Activated naive CD4-positive, alpha-beta T cell (primary cell): ENCODE measurements around the gene ERN1.

Experiments used
- DNase-seq, 4 experiments: peaks; one replicate each; lab custom pipeline; 2025; lab: John Stamatoyannopoulos, UW

Gene ERN1

DNA sequence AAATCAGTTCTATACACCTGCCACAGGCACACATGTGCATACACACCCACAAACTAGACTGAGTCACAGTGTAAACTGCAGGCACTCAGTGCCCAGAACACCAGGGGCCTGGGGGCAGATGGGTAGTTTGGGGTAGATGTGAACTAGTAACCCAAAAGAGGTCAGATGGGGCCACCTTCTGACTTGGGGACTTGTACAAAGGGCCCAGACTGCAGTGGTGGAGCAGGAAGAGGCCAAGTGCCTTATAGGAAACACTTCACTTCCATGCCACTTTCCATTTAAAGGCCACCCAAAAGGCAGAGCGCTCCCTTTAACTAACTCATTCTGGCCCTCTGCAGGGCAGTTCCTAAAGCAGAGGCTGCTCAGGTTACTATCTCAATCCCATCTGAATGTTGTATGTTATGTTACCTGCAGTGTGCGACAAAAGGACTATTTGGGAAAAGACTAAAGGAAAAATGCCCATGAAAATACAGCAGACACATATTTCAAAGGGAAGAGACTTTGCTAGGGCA is 27.8 kb upstream of the ERN1 start:
- DNase-seq = no peak

DNA sequence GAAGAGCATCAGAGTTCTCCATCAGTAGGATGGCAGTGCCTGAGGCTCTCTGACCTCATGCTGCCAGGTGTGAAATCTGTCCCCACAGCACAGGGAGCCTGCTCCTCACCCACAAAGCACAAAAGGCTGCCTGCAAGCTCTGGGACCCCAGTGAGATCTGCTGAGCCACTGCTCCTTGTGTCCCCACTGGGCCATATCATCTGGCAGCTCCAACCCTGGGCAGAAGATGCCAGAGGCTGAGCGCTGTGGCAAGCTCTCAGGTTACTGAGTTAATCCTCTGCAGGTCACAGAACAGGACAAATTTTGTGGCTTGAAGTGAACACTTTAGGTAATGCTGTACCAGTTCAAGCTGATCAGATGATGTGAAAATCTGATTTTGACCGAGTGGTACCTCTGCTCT is 26.7 kb upstream of the ERN1 start:
- DNase-seq = no peak

GRCh38 chr17:64155751-64156544 is 26.0 kb upstream of the ERN1 start:
- no peak for DNase-seq

DNA sequence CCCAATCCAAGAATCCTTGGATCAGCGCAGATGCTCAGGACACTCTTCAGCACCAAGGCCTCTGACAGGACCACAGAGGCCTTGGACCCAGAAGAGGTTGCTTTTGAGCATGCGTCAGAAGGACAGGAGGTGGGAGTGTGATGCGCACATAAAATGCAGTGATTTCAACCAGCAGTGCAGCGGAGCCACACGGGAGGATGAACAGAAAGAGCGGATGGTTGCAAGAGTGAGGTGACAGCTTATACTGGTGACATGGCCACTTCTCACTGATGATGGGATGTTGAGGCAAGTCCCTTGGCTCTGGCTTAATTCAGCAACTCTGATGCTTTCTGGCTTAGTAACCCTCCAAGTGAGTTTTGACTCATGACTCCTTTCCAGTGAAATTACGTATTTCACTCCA is 25.2 kb upstream of the ERN1 start:
- DNase-seq = no peak

- no peak for DNase-seq
Measured at GRCh38 chr17:64154717-64155116, 24.8 kb upstream of the ERN1 start.

DNA sequence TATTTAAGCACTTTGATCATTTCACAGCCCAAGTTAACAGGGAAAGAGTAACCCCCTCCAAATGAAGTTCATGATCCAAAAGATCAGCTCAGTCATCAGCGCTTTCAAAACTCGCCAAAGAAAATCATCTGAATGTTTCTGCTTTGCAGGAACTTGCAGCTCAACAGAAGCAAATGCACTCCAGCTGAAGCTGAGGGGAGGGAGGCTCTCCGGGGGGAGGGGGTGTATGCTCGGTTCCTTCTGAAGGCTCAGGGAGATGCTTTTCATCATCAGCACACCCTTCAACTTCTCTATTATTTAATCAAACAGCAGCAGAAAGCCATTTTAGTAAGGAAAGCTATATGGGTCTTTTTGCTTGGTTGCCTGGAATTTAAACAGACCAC is 24.4 kb upstream of the ERN1 start:
- DNase-seq = no peak

DNA sequence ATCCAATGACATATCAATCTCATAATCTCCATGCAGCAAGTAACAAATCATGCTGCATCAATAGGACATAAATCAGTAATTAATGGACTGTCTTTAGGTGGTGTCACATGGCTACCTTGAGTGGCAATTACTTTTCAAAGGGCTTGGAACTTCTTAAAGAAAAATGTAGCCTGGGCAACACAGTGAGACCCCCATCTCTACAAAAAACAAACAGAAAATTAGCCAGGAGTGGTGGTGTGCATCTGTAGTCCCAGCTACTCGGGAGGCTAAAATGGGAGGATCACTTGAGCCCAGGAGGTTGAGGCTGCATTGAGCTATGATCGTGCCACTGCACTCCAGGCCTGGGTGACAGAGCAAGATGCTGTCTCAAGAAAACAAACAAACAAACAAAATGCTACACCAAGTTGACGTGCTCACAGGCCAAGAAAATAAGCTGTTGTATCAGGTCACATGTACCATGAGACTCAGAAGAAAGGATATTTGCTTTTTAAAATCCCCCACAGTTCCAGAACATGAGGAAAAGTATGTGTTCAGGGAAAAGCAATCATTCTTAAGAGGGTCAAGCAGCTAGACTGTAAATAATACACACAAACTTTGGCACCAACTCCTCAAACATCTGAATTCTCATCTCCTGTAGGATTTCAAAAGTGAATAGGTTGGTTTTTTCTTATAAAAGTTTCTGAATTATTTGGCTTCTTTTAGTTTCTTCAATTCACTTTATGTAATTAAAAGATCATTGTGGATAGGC is 23.8 kb upstream of the ERN1 start:
- no peak for DNase-seq

GRCh38 chr17:64152428-64153125 is 22.6 kb upstream of the ERN1 start:
- no peak for DNase-seq

DNA sequence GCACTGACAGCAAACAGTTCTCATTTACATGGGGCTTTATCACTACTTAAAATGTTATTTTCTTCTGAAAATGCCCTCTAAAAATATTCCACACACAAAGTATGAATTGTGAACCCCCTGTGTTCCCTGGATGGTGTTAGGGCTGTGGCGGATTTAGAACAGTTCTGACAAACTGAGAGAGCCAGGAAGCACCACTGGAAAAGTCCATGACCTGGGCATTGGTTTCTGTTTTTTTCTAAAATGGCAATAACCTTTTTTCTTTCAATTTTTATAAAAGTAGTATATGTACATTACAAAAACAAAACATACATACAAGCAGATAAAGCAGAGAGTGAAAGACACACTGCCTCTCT is 21.0 kb upstream of the ERN1 start:
- DNase-seq = no peak

- DNase-seq = no peak
Measured at GRCh38 chr17:64150237-64151015, 20.5 kb upstream of the ERN1 start.

DNA sequence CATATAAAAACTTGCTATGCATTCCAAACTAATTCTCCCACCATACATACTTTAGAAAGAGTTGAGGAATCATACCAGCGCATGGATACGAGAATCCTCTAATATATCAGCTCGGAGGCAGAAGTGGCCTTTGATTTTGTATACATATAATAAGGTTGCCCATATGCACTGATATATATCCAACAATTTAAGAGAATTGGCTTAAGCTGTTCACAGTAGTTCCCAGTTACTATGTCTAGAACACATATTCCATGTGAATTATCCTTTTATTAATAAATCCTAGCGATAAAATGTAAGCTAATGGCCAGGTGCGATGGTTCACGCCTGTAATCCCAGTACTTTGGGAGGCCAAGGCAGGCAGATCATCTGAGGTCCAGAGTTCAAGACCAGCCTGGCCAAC is 19.3 kb upstream of the ERN1 start:
- DNase-seq = no peak

DNA sequence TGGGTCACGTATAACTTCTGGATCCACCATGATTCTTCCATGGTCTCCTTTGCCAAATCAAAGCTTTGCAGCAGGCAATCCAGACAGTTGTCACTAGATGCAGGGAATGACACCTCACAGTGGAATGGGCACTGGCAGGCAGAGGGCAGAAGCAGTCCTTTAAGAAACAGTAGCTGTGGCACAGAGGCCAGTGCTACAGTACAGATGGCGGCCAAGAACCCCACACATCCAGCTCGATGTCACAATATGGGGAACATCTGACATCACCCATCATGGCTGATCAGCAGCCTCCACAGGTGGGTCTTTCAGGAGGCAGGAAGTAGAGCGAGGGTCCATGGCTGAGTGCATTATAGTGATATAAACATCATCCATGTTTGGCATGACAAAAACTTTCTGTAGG is 18.8 kb upstream of the ERN1 start:
- DNase-seq = no peak

DNA sequence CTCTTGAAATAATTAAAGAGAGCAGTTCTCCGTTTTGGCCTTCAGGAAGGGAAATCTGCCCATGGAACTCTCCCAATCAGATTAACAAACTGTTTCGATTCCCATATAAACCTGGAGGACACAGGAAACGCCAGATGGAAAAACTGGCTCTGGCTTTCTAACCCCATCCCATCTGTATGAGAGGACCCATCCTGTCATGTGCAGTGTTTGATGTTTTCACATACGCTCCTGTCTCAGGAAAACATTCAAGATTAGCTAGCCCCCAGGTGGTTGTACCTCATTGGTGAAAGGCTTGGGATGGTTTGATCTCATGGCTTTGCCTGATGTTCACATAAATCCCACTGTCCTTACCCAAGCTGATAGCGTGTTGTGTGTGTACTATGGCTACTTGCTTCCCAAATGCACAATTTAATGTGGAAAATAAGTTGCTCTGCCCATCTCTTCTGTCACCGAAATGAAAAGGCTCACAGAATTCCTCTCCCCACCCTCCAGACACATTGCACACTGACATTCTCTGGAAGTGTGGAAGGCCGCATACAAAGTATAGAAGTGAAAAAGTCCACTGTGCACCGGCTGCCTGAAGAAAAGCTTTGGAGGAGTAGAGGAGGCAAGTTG is 18.2 kb upstream of the ERN1 start:
- no peak for DNase-seq

- no peak for DNase-seq
Measured at GRCh38 chr17:64147110-64148016, 17.4 kb upstream of the ERN1 start.

- peak; percentile 40 to 50 (median 44) for DNase-seq
Measured at GRCh38 chr17:64146418-64147109, 16.6 kb upstream of the ERN1 start.

GRCh38 chr17:64145751-64146417 is 15.9 kb upstream of the ERN1 start:
- peak; percentile 85 to 93 (median 91) for DNase-seq

- no peak for DNase-seq
Measured at GRCh38 chr17:64145375-64145750, 15.4 kb upstream of the ERN1 start.

- no peak for DNase-seq
Measured at GRCh38 chr17:64139542-64139941, 9.6 kb upstream of the ERN1 start.

DNA sequence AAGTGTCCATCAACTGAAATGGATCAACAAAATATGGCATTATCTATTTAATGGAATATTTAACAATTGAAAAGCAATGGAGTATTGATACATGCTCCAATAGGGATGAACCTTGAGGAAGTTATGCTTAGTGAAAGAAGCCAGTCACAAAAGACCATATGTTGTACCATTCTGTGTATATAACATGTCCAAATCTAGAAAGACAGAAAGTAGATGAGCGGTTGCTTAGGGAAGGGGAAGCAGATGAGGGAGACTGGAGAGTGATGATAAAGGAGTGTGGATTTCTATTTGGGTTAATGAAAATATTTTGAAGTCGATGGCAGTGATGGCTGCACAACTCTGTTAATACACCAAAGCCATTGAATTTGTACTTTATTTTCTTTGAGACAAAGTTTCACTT is 8.5 kb upstream of the ERN1 start:
- no peak for DNase-seq
